ENCODE measurements around the gene MSRB3. TPM values are rescaled to one million over a fixed set of nuclear protein-coding genes. Genes with fewer than 3 reads are reported as not detected.
"Not testable (repeated sequence)": the region's sequence is repeated elsewhere in the genome, so short reads cannot be mapped to it uniquely, and the experiment has no call there.

MSRB3 gene
- total RNA-seq, 2 experiments from 2014 or later: not detected

DNA sequence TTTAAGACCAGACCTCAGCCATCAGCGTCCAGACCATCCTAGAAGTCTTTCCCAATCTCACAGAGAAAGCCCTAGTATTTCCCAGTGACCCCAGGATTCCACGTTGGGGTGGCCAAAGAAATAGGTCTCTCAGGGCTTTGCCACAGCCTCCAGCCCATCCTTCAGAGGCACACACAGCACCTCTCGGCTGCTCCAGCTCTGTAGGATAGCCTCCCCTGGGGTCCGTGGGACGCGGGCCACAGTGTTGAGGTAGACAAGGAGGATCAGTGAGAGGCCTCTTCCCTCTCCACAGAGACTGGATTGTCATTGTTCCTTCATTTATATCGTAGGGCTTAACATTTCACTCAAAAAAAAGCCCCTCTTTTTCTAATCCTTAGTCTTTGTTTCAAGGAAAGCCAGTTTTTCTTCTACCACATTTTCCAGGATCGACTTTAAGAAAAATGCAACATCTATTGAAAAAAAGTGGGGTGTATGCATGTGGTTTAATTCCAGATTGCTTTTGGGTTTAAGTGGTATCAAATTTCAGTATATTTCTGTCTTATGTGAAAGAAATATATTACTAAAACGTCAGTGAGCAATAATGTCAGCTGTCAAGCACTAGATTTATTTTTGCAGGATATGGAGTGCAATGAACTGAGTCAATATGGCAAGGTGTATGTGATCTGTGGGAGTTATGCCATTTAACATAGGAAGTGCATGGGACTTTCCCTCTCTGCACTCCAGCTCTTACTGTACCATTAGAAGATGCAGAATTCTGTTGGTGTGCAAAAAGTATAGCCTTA, 187.5 kb downstream of the MSRB3 start:
- Mint-ChIP-seq H3K9me3 (ENCODE audit: low read depth) (no peaks in the 10 kb centered on the region), H3K4me1 (no peaks in the 10 kb centered on the region), H3K27ac (no peak overlapping the region), H3K4me3 (no peak overlapping the region), H3K27me3 (no peaks in the 10 kb centered on the region), H3K36me3 (no peaks in the 10 kb centered on the region)
- CTCF ChIA-PET: no interaction called here
- DNase-seq: no peak
- no peak for ATAC-seq

- no peak for ATAC-seq
- no peaks in the 10 kb centered on the region for H3K27me3 Mint-ChIP-seq
Observed at GRCh38 chr12:65466911-65467310, 188.4 kb downstream of the MSRB3 start.

DNA sequence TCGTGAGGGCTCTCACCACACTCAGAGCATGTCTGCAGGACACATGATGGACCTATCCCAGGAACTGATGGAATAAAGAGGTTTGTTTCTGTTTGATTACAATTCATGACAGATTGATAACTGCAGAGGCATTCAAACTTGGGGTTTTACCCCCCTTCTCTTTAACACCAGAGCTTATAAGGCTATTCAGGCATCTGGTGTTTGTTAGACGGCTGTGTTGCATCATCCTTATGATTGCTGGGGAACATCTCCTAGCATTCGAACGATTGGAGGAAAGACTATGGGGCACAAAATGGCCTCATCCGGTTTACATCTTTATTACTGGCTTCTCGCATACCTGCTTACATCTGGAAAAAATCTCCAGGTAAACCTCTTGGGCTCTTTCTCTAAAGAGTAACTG, 191.8 kb downstream of the MSRB3 start:
- H3K9me3 Mint-ChIP-seq (ENCODE audit: low read depth): no peaks in the 10 kb centered on the region
- ATAC-seq: no peak
- no peak overlapping the region for H3K27ac Mint-ChIP-seq
- no peaks in the 10 kb centered on the region for H3K36me3 Mint-ChIP-seq
- H3K4me1 Mint-ChIP-seq: no peaks in the 10 kb centered on the region
- H3K4me3 Mint-ChIP-seq: no peak overlapping the region
- no peaks in the 10 kb centered on the region for H3K27me3 Mint-ChIP-seq
- no peak for DNase-seq
- CTCF ChIA-PET: no interaction called here

More at GRCh38 chr12:65466911-65467310, 188.4 kb downstream of the MSRB3 start:
- Mint-ChIP-seq H3K4me1 (no peaks in the 10 kb centered on the region), H3K4me3 (no peak overlapping the region), H3K36me3 (no peaks in the 10 kb centered on the region), H3K9me3 (ENCODE audit: low read depth) (no peaks in the 10 kb centered on the region), H3K27ac (no peak overlapping the region)
- CTCF ChIA-PET: no interaction called here
- no peak for DNase-seq

GRCh38 chr12:65472079-65472478, 193.6 kb downstream of the MSRB3 start:
- Mint-ChIP-seq H3K36me3 (no peaks in the 10 kb centered on the region), H3K27me3 (no peaks in the 10 kb centered on the region), H3K9me3 (ENCODE audit: low read depth) (no peaks in the 10 kb centered on the region), H3K27ac (no peak overlapping the region), H3K4me3 (no peak overlapping the region), H3K4me1 (no peaks in the 10 kb centered on the region)
- no peak for DNase-seq
- ATAC-seq: no peak
- CTCF ChIA-PET: no interaction called here

DNA sequence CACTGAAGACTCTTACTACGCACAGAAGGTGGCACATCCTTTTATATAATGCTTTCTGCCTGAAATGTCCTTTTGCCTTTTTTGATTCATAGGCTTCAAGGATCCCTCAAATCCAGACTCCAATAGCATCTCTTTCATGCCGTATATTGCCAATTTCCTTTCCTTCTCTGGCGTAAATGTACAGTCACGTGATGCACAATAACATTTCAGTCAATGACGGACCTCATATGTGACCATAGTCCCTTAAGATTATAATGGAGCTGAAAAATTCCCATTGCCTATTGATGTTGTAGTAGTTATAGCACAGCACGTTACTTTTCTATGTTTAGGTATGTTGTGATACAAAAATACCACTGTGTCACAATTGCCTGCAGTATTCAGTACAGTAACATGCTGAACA, 196.3 kb downstream of the MSRB3 start:
- H3K27ac Mint-ChIP-seq: no peak overlapping the region
- no peaks in the 10 kb centered on the region for H3K27me3 Mint-ChIP-seq
- no peaks in the 10 kb centered on the region for H3K4me1 Mint-ChIP-seq
- H3K4me3 Mint-ChIP-seq: no peak overlapping the region
- DNase-seq: no peak
- no peaks in the 10 kb centered on the region for H3K9me3 Mint-ChIP-seq (ENCODE audit: low read depth)
- ATAC-seq: no peak
- no peaks in the 10 kb centered on the region for H3K36me3 Mint-ChIP-seq
- CTCF ChIA-PET: no interaction called here

- Mint-ChIP-seq H3K27me3 (no peaks in the 10 kb centered on the region), H3K4me3 (no peak overlapping the region), H3K4me1 (no peaks in the 10 kb centered on the region), H3K36me3 (no peaks in the 10 kb centered on the region), H3K27ac (no peak overlapping the region), H3K9me3 (ENCODE audit: low read depth) (no peaks in the 10 kb centered on the region)
- CTCF ChIA-PET: no interaction called here
- DNase-seq: no peak
- ATAC-seq: no peak
Observed at GRCh38 chr12:65477721-65478120, 199.2 kb downstream of the MSRB3 start.

- not testable (repeated sequence) for ATAC-seq, H3K36me3 Mint-ChIP-seq
Observed at GRCh38 chr12:65483891-65484516, 205.5 kb downstream of the MSRB3 start.

DNA sequence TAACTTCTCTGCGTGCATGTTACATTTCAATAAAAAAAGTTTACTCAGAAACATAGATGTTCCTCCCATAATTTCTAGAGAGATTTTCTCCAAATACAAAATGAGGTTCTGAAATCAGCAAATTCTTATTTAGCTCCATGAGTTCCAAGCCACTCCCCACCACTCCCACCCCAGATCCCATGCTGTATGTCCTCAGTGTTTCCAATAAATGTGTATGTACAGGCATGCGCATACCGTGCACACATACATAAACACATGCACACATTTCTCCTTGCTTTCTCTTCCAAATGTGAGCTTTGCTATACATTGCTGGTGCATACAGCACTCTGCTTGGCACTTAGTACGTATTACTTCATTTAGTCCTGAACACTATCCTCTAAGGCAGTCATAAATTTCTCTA, 209.7 kb downstream of the MSRB3 start:
- Mint-ChIP-seq H3K27me3 (no peaks in the 10 kb centered on the region), H3K4me3 (no peak overlapping the region), H3K9me3 (ENCODE audit: low read depth) (peaks cover 8% of the 10 kb centered on the region), H3K27ac (no peak overlapping the region), H3K36me3 (no peaks in the 10 kb centered on the region), H3K4me1 (peaks cover 2% of the 10 kb centered on the region)
- DNase-seq (no peak), ATAC-seq (no peak)
- CTCF ChIA-PET: no interaction called here

More at GRCh38 chr12:65483891-65484516, 205.5 kb downstream of the MSRB3 start:
- H3K9me3 Mint-ChIP-seq (ENCODE audit: low read depth): peaks cover 11% of the 10 kb centered on the region
- CTCF ChIA-PET, H3K4me1 Mint-ChIP-seq, H3K27me3 Mint-ChIP-seq, H3K27ac Mint-ChIP-seq, H3K4me3 Mint-ChIP-seq, DNase-seq: not testable (repeated sequence)

GRCh38 chr12:65490250-65490649, 211.8 kb downstream of the MSRB3 start:
- DNase-seq (no peak), ATAC-seq (no peak)
- Mint-ChIP-seq H3K4me1 (peaks cover 2% of the 10 kb centered on the region), H3K9me3 (ENCODE audit: low read depth) (peaks cover 3% of the 10 kb centered on the region), H3K27ac (no peak overlapping the region), H3K36me3 (no peaks in the 10 kb centered on the region), H3K27me3 (no peaks in the 10 kb centered on the region), H3K4me3 (no peak overlapping the region)
- CTCF ChIA-PET: no interaction called here

GRCh38 chr12:65492998-65493912, 214.8 kb downstream of the MSRB3 start:
- peaks cover 2% of the 10 kb centered on the region for H3K4me1 Mint-ChIP-seq
- no peak for ATAC-seq
- no peak overlapping the region for H3K27ac Mint-ChIP-seq
- no peaks in the 10 kb centered on the region for H3K36me3 Mint-ChIP-seq
- no peaks in the 10 kb centered on the region for H3K27me3 Mint-ChIP-seq
- CTCF ChIA-PET: no interaction called here
- DNase-seq: no peak
- no peak overlapping the region for H3K4me3 Mint-ChIP-seq
- no peaks in the 10 kb centered on the region for H3K9me3 Mint-ChIP-seq (ENCODE audit: low read depth)

DNA sequence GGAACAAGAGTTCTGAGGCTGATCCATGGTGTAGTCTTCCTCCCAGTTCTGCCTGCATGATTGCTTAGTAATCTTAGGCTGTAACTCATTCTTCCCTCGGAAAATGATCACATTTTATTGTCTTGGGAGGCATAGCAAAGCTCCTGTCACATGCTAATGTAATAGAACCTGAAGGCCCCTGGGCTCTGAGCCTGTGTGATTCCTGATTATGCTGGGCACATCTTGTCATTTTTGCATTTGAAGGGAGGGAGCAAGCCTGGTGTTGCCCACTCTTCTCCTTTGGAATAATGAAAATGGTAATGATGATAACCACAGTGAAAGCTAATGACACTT, 215.4 kb downstream of the MSRB3 start:
- no peaks in the 10 kb centered on the region for H3K36me3 Mint-ChIP-seq
- no peaks in the 10 kb centered on the region for H3K9me3 Mint-ChIP-seq (ENCODE audit: low read depth)
- no peaks in the 10 kb centered on the region for H3K27me3 Mint-ChIP-seq
- CTCF ChIA-PET: no interaction called here
- no peak overlapping the region for H3K27ac Mint-ChIP-seq
- DNase-seq (no peak), ATAC-seq (no peak)
- no peak overlapping the region for H3K4me3 Mint-ChIP-seq
- H3K4me1 Mint-ChIP-seq: peaks cover 2% of the 10 kb centered on the region

DNA sequence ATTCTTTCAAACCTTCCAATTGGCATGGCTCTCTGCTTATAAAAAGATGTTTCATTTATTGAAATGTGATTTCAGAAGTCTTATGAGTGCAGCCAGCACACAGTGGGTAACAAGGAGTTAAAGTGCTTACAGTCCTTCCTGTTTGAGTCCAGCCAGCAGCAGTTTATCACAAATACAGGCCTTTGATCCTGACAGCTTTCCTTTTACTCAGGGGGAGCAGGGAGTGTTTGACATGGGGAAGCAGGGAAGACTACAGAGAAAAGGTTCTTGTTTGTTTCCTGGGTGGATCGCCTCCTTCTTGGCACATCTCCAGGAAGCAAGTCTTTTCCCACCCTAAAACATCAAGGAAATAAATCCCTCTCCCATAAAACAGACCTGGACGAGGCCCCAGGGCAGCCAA, 216.1 kb downstream of the MSRB3 start:
- Mint-ChIP-seq H3K36me3 (no peaks in the 10 kb centered on the region), H3K4me1 (peaks cover 2% of the 10 kb centered on the region), H3K27ac (no peak overlapping the region), H3K9me3 (ENCODE audit: low read depth) (no peaks in the 10 kb centered on the region), H3K27me3 (no peaks in the 10 kb centered on the region), H3K4me3 (no peak overlapping the region)
- DNase-seq: no peak
- CTCF ChIA-PET: no interaction called here
- ATAC-seq: no peak

- H3K27ac Mint-ChIP-seq: no peak overlapping the region
- no peak for ATAC-seq
- H3K4me1 Mint-ChIP-seq: peaks cover 2% of the 10 kb centered on the region
- no peak for DNase-seq
- CTCF ChIA-PET: no interaction called here
- no peaks in the 10 kb centered on the region for H3K9me3 Mint-ChIP-seq (ENCODE audit: low read depth)
- no peak overlapping the region for H3K4me3 Mint-ChIP-seq
- no peaks in the 10 kb centered on the region for H3K36me3 Mint-ChIP-seq
- H3K27me3 Mint-ChIP-seq: no peaks in the 10 kb centered on the region
Observed at GRCh38 chr12:65495233-65495632, 216.8 kb downstream of the MSRB3 start.

- ATAC-seq (no peak), DNase-seq (no peak)
- Mint-ChIP-seq H3K27me3 (no peaks in the 10 kb centered on the region), H3K27ac (no peak overlapping the region), H3K4me3 (no peak overlapping the region), H3K9me3 (ENCODE audit: low read depth) (no peaks in the 10 kb centered on the region), H3K4me1 (peaks cover 2% of the 10 kb centered on the region), H3K36me3 (no peaks in the 10 kb centered on the region)
- CTCF ChIA-PET: no interaction called here
Observed at GRCh38 chr12:65496617-65497016, 218.1 kb downstream of the MSRB3 start.

Data from activated CD8-positive, alpha-beta memory T cell treated with anti-CD3 and anti-CD28 coated beads, Interleukin-2, amount 10 ng/mL, durations not matched to agents 7 days and 5 days (primary cell).